GM19351 (cell line): Measurements from ENCODE around the gene USP31.

ENCODE experiments used
- ATAC-seq: cut with Tn5 transposase; IDR thresholded peaks from one replicate; pipeline ENCODE4 v1.9.1; 2021; ENCODE audit warnings: mild to moderate bottlenecking, moderate library complexity; ENCODE audit not compliant: unreplicated experiment

USP31 gene

GRCh38 chr16:23137256-23137655 is 12.0 kb downstream of the USP31 start:
- no peak for ATAC-seq

GRCh38 chr16:23134274-23134673 is 15.0 kb downstream of the USP31 start:
- ATAC-seq = no peak

GRCh38 chr16:23132775-23133463 is 16.3 kb downstream of the USP31 start:
- ATAC-seq = no peak

GRCh38 chr16:23131931-23132621 is 17.2 kb downstream of the USP31 start:
- no peak for ATAC-seq

- no peak for ATAC-seq
These were observed 17.8 kb downstream of the USP31 start for GRCh38 chr16:23131436-23131835.

GRCh38 chr16:23131036-23131435 is 18.2 kb downstream of the USP31 start:
- ATAC-seq = no peak

- ATAC-seq = no peak
These were observed 19.6 kb downstream of the USP31 start for GRCh38 chr16:23129686-23130085.

GRCh38 chr16:23128056-23128455 is 21.2 kb downstream of the USP31 start:
- ATAC-seq = no peak

- ATAC-seq = no peak
These were observed 24.0 kb downstream of the USP31 start for GRCh38 chr16:23125277-23125676.

GRCh38 chr16:23124315-23124714 is 24.9 kb downstream of the USP31 start:
- ATAC-seq = no peak

- ATAC-seq = no peak
These were observed 27.1 kb downstream of the USP31 start for GRCh38 chr16:23122144-23122543.

GRCh38 chr16:23121024-23121423 is 28.2 kb downstream of the USP31 start:
- ATAC-seq = no peak

GRCh38 chr16:23120562-23120961 is 28.7 kb downstream of the USP31 start:
- ATAC-seq = no peak

GRCh38 chr16:23119570-23119969 is 29.7 kb downstream of the USP31 start:
- no peak for ATAC-seq

GRCh38 chr16:23114131-23114904 is 34.9 kb downstream of the USP31 start:
- ATAC-seq = no peak

GRCh38 chr16:23113185-23113584 is 36.1 kb downstream of the USP31 start:
- no peak for ATAC-seq

GRCh38 chr16:23110257-23110899 is 38.9 kb downstream of the USP31 start:
- no peak for ATAC-seq

GRCh38 chr16:23107936-23108335 is 41.3 kb downstream of the USP31 start:
- ATAC-seq = no peak

- no peak for ATAC-seq
These were observed 42.1 kb downstream of the USP31 start for GRCh38 chr16:23107117-23107516.

GRCh38 chr16:23105309-23105708 is 43.9 kb downstream of the USP31 start:
- ATAC-seq = no peak
